Neuronal stem cell (in vitro differentiated cells): ENCODE data around the gene KRT16.

Source experiments
- DNase-seq: peaks from one replicate; pipeline ENCODE4 v3.0.0-alpha.2; 2013; ENCODE audit warnings: low spot score
- H2AFZ ChIP-seq: one replicate; pipeline ENCODE4 v1.6.1; 2013; ENCODE audit warnings: mild to moderate bottlenecking, low read length, inconsistent platforms
- H2AK5ac ChIP-seq: 2 replicates; pipeline ENCODE4 v1.6.1; 2013; ENCODE audit warnings: low read depth, mild to moderate bottlenecking, inconsistent platforms, low read length, moderate library complexity, mixed read lengths
- H2BK120ac ChIP-seq: 2 replicates; pipeline ENCODE4 v1.6.1; 2013; ENCODE audit warnings: low read depth, mild to moderate bottlenecking, inconsistent platforms, low read length, moderate library complexity, mixed read lengths
- H2BK12ac ChIP-seq: one replicate; pipeline ENCODE4 v1.6.1; 2013; ENCODE audit warnings: low read length, inconsistent platforms
- H2BK15ac ChIP-seq: 2 replicates; pipeline ENCODE4 v1.6.1; 2013; ENCODE audit warnings: mild to moderate bottlenecking, low read length, inconsistent platforms, mixed read lengths
- H2BK5ac ChIP-seq: one replicate; pipeline ENCODE4 v1.6.1; 2013; ENCODE audit warnings: inconsistent platforms, mild to moderate bottlenecking, low read length, moderate library complexity
- H3K14ac ChIP-seq: one replicate; pipeline ENCODE4 v1.6.1; 2013; ENCODE audit warnings: low read length, inconsistent platforms
- H3K18ac ChIP-seq: 2 replicates; pipeline ENCODE4 v1.6.1; 2013; ENCODE audit warnings: low read length, inconsistent platforms
- H3K23ac ChIP-seq: 2 replicates; pipeline ENCODE4 v1.6.1; 2013; ENCODE audit warnings: low read depth, mild to moderate bottlenecking, mixed read lengths, low read length, inconsistent platforms; ENCODE audit not compliant: poor library complexity
- H3K27ac ChIP-seq: replicated peaks from 3 replicates; pipeline ENCODE4 v1.5.1; 2013; ENCODE audit warnings: low read length, inconsistent platforms
- H3K27me3 ChIP-seq, 3 experiments: 2 replicates each; pipeline ENCODE4 v1.6.1; 2013; ENCODE audit warnings: low read length in 3 of 3, mild to moderate bottlenecking in 2 of 3, inconsistent platforms in 1 of 3, low read depth in 1 of 3, mixed read lengths in 1 of 3, moderate library complexity in 1 of 3; ENCODE audit not compliant: control insufficient read depth in 3 of 3, insufficient read depth in 3 of 3
- H3K36me3 ChIP-seq, 2 donors: replicated peaks in 1 of 2; 2 replicates each; pipeline ENCODE4 v1.6.1; 2013; ENCODE audit warnings: low read length in 2 of 2; ENCODE audit not compliant: control insufficient read depth in 2 of 2, insufficient read depth in 2 of 2
- H3K4ac ChIP-seq: 2 replicates; pipeline ENCODE4 v1.6.1; 2013; ENCODE audit warnings: inconsistent platforms, mild to moderate bottlenecking, low read length, moderate library complexity
- H3K4me1 ChIP-seq, 2 donors: 1 replicate in 1 of 2; 2 replicates in 1 of 2; pipeline ENCODE4 v1.6.1; 2013; ENCODE audit warnings: low read length in 2 of 2, low read depth in 1 of 2; ENCODE audit not compliant: control insufficient read depth in 2 of 2, insufficient read depth in 1 of 2
- H3K4me2 ChIP-seq: one replicate; pipeline ENCODE4 v1.6.1; 2013; ENCODE audit warnings: mild to moderate bottlenecking, low read length, inconsistent platforms; ENCODE audit not compliant: insufficient read depth, poor library complexity, severe bottlenecking
- H3K4me3 ChIP-seq, 2 donors: 2 replicates each; pipeline ENCODE4 v1.5.1; 2013; ENCODE audit warnings: low read length in 2 of 2, mild to moderate bottlenecking in 2 of 2, inconsistent platforms in 1 of 2, moderate library complexity in 1 of 2
- H3K79me1 ChIP-seq: one replicate; pipeline ENCODE4 v1.6.1; 2013; ENCODE audit warnings: low read depth, mild to moderate bottlenecking, inconsistent platforms, low read length, moderate library complexity
- H3K9ac ChIP-seq: one replicate; pipeline ENCODE4 v1.6.1; 2013; ENCODE audit warnings: mild to moderate bottlenecking, low read depth, low read length, inconsistent platforms; ENCODE audit not compliant: poor library complexity
- H3K9me3 ChIP-seq, 2 donors: replicated peaks in 1 of 2; 2 replicates each; pipeline versions ENCODE3 to v1.6.1; 2013; ENCODE audit warnings: low read length in 2 of 2, mild to moderate bottlenecking in 2 of 2, inconsistent platforms in 1 of 2, low read depth in 1 of 2, mixed read lengths in 1 of 2, moderate library complexity in 1 of 2; ENCODE audit not compliant: control insufficient read depth in 2 of 2, insufficient read depth in 1 of 2
- H4K8ac ChIP-seq: one replicate; pipeline ENCODE4 v1.6.1; 2013; ENCODE audit warnings: low read depth, mild to moderate bottlenecking, inconsistent platforms, low read length, moderate library complexity
- H4K91ac ChIP-seq: one replicate; pipeline ENCODE4 v1.6.1; 2013; ENCODE audit warnings: low read length, low read depth, mild to moderate bottlenecking, inconsistent platforms; ENCODE audit not compliant: poor library complexity
- WGBS, 2 donors: extraction: QIAGEN DNeasy Blood & Tissue Kit; methylation state at CpG; one replicate each; pipeline ENCODE4 v1.1.7; 2013; ENCODE audit warnings: missing lambda C conversion rate in 2 of 2, mixed read lengths in 1 of 2; ENCODE audit not compliant: insufficient read length in 2 of 2, insufficient replicate concordance in 1 of 2; ENCODE audit errors: extremely low coverage in 2 of 2; 5-methylcytosine and 5-hydroxymethylcytosine counted together

The KRT16 gene

DNA sequence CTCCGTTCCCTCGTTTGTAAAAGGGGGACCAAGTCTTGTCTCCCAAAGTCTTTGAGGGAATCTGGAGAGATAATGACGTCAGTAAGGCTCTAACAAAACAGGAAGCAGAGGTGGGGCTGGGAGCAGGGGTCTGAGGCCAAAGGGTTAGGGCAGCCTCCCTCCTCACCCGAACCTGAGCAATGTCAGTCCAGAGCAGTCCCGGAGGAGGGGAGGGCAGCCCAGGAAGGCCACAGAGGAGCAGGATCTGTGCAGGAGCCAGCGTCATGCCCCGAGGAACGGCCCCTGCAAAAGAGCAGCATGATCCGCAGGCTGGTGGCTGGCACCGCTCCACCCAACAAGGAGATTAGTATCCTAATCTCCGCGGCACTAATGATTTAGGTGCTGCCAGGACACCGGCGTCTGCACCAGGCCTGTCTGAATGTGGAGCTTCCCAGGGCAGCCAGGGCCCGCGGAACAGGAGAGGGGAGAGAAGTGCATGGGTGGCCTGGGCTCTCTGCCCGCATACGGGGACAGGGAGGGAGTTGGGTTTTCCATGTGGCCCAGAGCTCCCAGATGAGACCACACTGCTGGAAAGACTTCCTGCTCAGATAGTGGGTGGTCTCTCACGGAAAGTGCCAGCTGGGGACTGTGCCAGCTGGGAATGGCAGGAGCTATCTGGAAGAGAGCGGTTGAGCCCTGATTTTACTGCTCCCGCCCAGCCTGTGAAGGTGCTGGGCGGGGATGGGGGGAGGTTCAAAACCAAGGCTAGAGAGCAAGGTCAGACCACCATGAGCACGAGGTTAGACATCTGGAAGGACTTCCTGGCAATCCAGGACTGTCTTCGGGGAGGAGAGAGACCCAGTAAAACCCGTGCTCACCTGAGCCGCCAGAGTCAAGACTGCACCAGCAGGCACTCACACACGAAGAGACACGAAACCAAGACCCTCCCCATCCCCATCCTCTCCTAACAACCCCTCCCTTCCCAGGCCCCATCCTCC, 22.8 kb upstream of the KRT16 start:
- Histone ChIP-seq H3K4me2 (no peak overlapping the region), H2AFZ (peak overlapping the region; percentile 46), H2BK5ac (no peak overlapping the region), H3K14ac (peak overlapping the region; percentile 21), H3K4me3 (no peak overlapping the region), H3K18ac (peak overlapping the region; percentile 33), H2AK5ac (peak overlapping the region; percentile 71), H4K91ac (no peak overlapping the region), H4K8ac (no peak overlapping the region), H2BK15ac (no peak overlapping the region), H3K79me1 (peaks cover 9% of the 10 kb centered on the region), H3K9me3 (peaks cover 0 to 9% of the 10 kb centered on the region in 2 donors), H2BK12ac (no peak overlapping the region), H3K9ac (peak overlapping the region; percentile 21), H3K36me3 (peaks cover 0 to 5% of the 10 kb centered on the region in 2 donors), H3K4me1 (peaks cover 0 to 9% of the 10 kb centered on the region in 2 donors), H3K27ac (no peak overlapping the region), H3K27me3 (peaks cover 0 to 7% (median 3%) of the 10 kb centered on the region in 3 experiments), H3K4ac (no peak overlapping the region), H2BK120ac (no peak overlapping the region), H3K23ac (no peak overlapping the region)
- DNase-seq = no peak
- no CpG with 5 or more reads among the region's 28 CpGs for WGBS, 2 donors

DNA sequence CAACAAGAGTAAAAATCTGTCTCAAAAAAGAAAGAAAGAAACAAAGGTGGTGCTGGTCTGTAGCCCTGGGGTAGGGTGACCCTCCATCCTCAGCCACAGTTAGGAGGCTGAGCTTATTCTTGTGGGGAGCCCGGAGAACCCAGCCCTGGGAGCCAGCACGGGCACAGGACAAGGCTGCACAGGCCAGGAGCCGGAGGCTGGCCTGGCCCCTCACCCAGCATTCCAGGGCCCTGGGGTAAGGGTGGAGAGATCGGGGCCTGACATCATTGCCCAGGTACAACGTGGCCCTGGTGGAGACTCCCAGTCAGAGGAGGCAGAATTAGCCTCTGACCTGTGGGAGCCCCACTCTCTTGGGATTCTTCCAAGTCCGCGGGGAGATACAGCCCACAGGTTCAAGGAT, 22.1 kb upstream of the KRT16 start:
- Histone ChIP-seq H3K14ac (no peak overlapping the region), H2AFZ (peak overlapping the region; percentile 46), H3K27ac (no peak overlapping the region), H3K9me3 (peaks cover 0 to 9% of the 10 kb centered on the region in 2 donors), H3K4me1 (peaks cover 0 to 10% of the 10 kb centered on the region in 2 donors), H3K4ac (no peak overlapping the region), H2BK120ac (no peak overlapping the region), H3K4me2 (no peak overlapping the region), H3K79me1 (peaks cover 9% of the 10 kb centered on the region), H3K4me3 (no peak overlapping the region), H2BK5ac (no peak overlapping the region), H3K18ac (no peak overlapping the region), H2BK12ac (no peak overlapping the region), H2AK5ac (no peak overlapping the region), H3K27me3 (peaks cover 0 to 7% (median 3%) of the 10 kb centered on the region in 3 experiments), H2BK15ac (no peak overlapping the region), H3K36me3 (peaks cover 0 to 5% of the 10 kb centered on the region in 2 donors), H3K9ac (no peak overlapping the region), H3K23ac (no peak overlapping the region), H4K8ac (no peak overlapping the region), H4K91ac (no peak overlapping the region)
- no CpG with 5 or more reads among the region's 7 CpGs for WGBS, 2 donors
- no peak for DNase-seq

DNA sequence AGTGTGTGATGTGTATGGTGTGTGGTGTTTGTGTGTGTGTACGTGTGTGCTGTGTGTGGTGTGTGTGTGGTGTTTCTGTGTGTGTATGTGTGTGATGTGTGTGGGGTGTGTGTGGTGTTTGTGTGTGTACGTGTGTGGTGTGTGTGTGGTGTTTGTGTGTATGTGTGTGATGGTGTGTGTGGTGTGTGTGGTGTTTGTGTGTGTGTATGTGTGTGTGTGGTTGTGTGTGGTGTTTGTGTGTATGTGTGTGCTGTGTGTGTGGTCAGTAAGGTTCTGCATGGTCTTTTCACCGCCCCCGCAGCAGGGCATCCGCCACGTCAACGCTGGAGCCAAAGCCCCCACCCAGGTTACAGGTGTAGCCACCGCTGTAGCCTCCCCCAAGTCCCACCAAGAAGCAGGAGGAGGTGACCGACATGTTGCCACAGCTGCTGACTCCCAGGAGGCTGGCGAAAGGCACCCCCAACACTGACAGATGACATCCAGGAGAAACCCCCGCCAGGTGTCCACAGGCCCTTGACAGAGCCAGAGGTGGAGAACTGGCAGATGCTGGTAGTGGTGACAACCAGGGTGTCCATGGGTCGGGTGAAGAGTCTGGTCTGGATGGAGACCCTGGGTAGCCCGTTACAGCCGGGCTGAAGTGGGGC, 21.1 kb upstream of the KRT16 start:
- H3K18ac ChIP-seq = peak overlapping the region; percentile 28
- no peak overlapping the region for H2AFZ ChIP-seq
- H3K23ac ChIP-seq = peak overlapping the region; percentile 85
- H3K4ac ChIP-seq = peak overlapping the region; percentile 76
- H2AK5ac ChIP-seq = peak overlapping the region; percentile 74
- H2BK12ac ChIP-seq = peak overlapping the region; percentile 73
- peaks cover 0 to 6% (median 3%) of the 10 kb centered on the region in 3 experiments for H3K27me3 ChIP-seq
- peak overlapping the region; percentile 98 for H4K8ac ChIP-seq
- DNase-seq = no peak
- H3K36me3 ChIP-seq = peaks cover 0 to 5% of the 10 kb centered on the region in 2 donors
- H2BK15ac ChIP-seq = no peak overlapping the region
- H3K79me1 ChIP-seq = peaks cover 9% of the 10 kb centered on the region
- peak overlapping the region in 1 of 2 donors; percentile 23 for H3K4me3 ChIP-seq
- H3K27ac ChIP-seq = no peak overlapping the region
- peak overlapping the region; percentile 92 for H4K91ac ChIP-seq
- peaks cover 0 to 12% of the 10 kb centered on the region in 2 donors for H3K4me1 ChIP-seq
- H3K14ac ChIP-seq = peak overlapping the region; percentile 97
- peak overlapping the region; percentile 60 for H3K9ac ChIP-seq
- H3K9me3 ChIP-seq = peaks cover 0 to 9% of the 10 kb centered on the region in 2 donors
- H3K4me2 ChIP-seq = no peak overlapping the region
- H2BK5ac ChIP-seq = no peak overlapping the region
- 100% methylated on average over 1 of the region's 14 CpGs; no CpG with 5 or more reads in 1 of the 2 donors for WGBS, 2 donors
- no peak overlapping the region for H2BK120ac ChIP-seq
